ENCODE results near the gene SRSF2. TPM values are rescaled to one million over a fixed set of nuclear protein-coding genes. Genes with fewer than 3 reads are reported as not detected.

SRSF2 gene
- total and polyA plus RNA-seq, 9 of the 15 experiments (the other 6 are each of a cell fraction or from before 2014, with no cell fraction given): 161 to 583 (median 393) TPM

DNA sequence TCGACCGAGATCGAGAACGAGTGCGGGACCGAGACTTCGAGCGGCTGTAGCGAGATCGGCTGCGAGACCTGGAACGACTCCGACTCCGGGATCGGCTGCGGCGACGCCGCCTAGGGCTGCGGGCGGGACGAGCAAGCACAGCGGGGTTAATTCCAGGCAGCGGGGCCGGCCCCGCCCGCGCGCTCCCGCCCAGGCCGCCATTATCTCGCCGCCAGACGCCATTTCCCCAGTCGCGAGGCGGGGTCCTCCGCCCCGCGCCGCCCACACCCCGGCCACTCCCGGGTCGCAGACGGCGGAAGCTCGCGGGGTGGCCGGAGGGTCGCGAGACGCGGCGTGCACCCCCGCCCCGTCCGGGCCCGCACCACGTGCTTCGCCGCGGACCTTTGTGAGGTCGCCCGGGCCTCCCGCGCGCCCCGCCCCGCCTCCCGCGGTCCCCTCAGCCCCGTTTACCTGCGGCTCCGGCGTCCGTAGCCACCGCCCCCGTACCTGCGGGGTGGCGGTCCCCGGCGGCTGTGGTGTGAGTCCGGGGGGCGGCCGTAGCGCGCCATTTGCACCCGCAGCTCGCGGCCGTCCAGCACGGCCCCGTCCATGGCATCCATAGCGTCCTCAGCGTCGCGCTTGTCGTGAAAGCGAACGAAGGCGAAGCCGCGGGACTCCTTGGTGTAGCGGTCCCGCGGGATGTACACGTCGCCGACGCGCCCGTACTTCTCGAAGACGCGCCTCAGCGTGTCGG lies 616 bp downstream of the SRSF2 start (continued):
- TF ChIP-seq STAG1 (CRISPR knock-in tag; IDR thresholded peaks at IDR 0.05; ENCODE audit: borderline replicate concordance) (no peak; the same call in 1 of the 2 replicates), CCAR2 (IDR thresholded peaks at IDR 0.05; ENCODE audit: low read depth, low read length) (no peak), THRAP3 (IDR thresholded peaks at IDR 0.05; ENCODE audit: borderline replicate concordance) (peak; percentile 93), BDP1 (IDR thresholded peaks at IDR 0.05; ENCODE audit: insufficient read depth, insufficient read length) (no peak), SAFB (IDR thresholded peaks at IDR 0.05; ENCODE audit: borderline replicate concordance, low read depth, low read length) (no peak), SMARCC2 (IDR thresholded peaks at IDR 0.05; ENCODE audit: low read depth) (no peak), HNRNPLL (IDR thresholded peaks at IDR 0.05; ENCODE audit: low read depth, low read length, poor library complexity, severe bottlenecking) (no peak), TCF3 (CRISPR knock-in tag; IDR thresholded peaks at IDR 0.05) (no peak), ZNF431 (CRISPR knock-in tag; IDR thresholded peaks at IDR 0.05) (no peak; the same call in 1 of the 2 replicates), BACH1 (tag; IDR thresholded peaks at IDR 0.05) (no peak), MCM7 (IDR thresholded peaks at IDR 0.05) (no peak), ZFP1 (CRISPR knock-in tag; IDR thresholded peaks at IDR 0.05) (no peak), XRCC5 (IDR thresholded peaks at IDR 0.05; ENCODE audit: low read depth, low read length) (no peak), ZNF23 (CRISPR knock-in tag; IDR thresholded peaks at IDR 0.05) (no peak), HNRNPL (IDR thresholded peaks at IDR 0.05; ENCODE audit: low read depth, low read length) (no peak)
- TF ChIP-seq, protein P1, sequence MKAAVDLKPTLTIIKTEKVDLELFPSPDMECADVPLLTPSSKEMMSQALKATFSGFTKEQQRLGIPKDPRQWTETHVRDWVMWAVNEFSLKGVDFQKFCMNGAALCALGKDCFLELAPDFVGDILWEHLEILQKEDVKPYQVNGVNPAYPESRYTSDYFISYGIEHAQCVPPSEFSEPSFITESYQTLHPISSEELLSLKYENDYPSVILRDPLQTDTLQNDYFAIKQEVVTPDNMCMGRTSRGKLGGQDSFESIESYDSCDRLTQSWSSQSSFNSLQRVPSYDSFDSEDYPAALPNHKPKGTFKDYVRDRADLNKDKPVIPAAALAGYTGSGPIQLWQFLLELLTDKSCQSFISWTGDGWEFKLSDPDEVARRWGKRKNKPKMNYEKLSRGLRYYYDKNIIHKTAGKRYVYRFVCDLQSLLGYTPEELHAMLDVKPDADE (conservative IDR thresholded peaks at IDR 0.05; ENCODE audit: control insufficient read depth, low read depth, low read length): peak; percentile 89
- TF ChIP-seq, protein P2, sequence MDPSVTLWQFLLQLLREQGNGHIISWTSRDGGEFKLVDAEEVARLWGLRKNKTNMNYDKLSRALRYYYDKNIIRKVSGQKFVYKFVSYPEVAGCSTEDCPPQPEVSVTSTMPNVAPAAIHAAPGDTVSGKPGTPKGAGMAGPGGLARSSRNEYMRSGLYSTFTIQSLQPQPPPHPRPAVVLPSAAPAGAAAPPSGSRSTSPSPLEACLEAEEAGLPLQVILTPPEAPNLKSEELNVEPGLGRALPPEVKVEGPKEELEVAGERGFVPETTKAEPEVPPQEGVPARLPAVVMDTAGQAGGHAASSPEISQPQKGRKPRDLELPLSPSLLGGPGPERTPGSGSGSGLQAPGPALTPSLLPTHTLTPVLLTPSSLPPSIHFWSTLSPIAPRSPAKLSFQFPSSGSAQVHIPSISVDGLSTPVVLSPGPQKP (CRISPR knock-in tag; IDR thresholded peaks at IDR 0.05): no peak
- TF ChIP-seq, protein P3, sequence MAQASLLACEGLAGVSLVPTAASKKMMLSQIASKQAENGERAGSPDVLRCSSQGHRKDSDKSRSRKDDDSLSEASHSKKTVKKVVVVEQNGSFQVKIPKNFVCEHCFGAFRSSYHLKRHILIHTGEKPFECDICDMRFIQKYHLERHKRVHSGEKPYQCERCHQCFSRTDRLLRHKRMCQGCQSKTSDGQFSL (CRISPR knock-in tag; IDR thresholded peaks at IDR 0.05): no peak
- TF ChIP-seq, protein P3 (tag; IDR thresholded peaks at IDR 0.05): no peak

All from K562 (cell line).